HG03460 (cell line): ENCODE data around the gene KIF21B.

Experiments used
- ATAC-seq: cut with Tn5 transposase; IDR thresholded peaks from one replicate; pipeline ENCODE4 v1.9.1; 2021; ENCODE audit not compliant: unreplicated experiment

Gene KIF21B

GRCh38 chr1:201023517-201023902, at the start of gene KIF21B:
Gene KIF21B (minus strand): TSS chr1:201023714. CDS start chr1:201023383, 331 bp downstream.
- ATAC-seq: peak; percentile 46

- no peak for ATAC-seq
These were observed 49.4 kb upstream of the KIF21B start for GRCh38 chr1:201072922-201073321.

- no peak for ATAC-seq
These were observed 48.6 kb upstream of the KIF21B start for GRCh38 chr1:201072149-201072548.

- ATAC-seq: no peak
These were observed 46.1 kb upstream of the KIF21B start for GRCh38 chr1:201069636-201070035.

GRCh38 chr1:201068976-201069375, 45.5 kb upstream of the KIF21B start:
- no peak for ATAC-seq

GRCh38 chr1:201066986-201067385, 43.5 kb upstream of the KIF21B start:
- ATAC-seq: no peak

- no peak for ATAC-seq
These were observed 42.2 kb upstream of the KIF21B start for GRCh38 chr1:201065686-201066085.

- ATAC-seq: no peak
These were observed 41.3 kb upstream of the KIF21B start for GRCh38 chr1:201064806-201065205.

- no peak for ATAC-seq
These were observed 39.6 kb upstream of the KIF21B start for GRCh38 chr1:201063145-201063544.

- no peak for ATAC-seq
These were observed 39.1 kb upstream of the KIF21B start for GRCh38 chr1:201062511-201063091.

GRCh38 chr1:201061886-201062285, 38.4 kb upstream of the KIF21B start:
- ATAC-seq: no peak

GRCh38 chr1:201061049-201061448, 37.5 kb upstream of the KIF21B start:
- ATAC-seq: no peak

GRCh38 chr1:201060586-201060985, 37.1 kb upstream of the KIF21B start:
- no peak for ATAC-seq

- no peak for ATAC-seq
These were observed 36.5 kb upstream of the KIF21B start for GRCh38 chr1:201059871-201060555.

- no peak for ATAC-seq
These were observed 35.9 kb upstream of the KIF21B start for GRCh38 chr1:201059401-201059800.

- no peak for ATAC-seq
These were observed 30.6 kb upstream of the KIF21B start for GRCh38 chr1:201054091-201054543.

GRCh38 chr1:201053155-201053860, 29.8 kb upstream of the KIF21B start:
- ATAC-seq: no peak

- no peak for ATAC-seq
These were observed 27.9 kb upstream of the KIF21B start for GRCh38 chr1:201051399-201051798.

- no peak for ATAC-seq
These were observed 27.2 kb upstream of the KIF21B start for GRCh38 chr1:201050515-201051277.

- ATAC-seq: no peak
These were observed 25.8 kb upstream of the KIF21B start for GRCh38 chr1:201049248-201049831.

GRCh38 chr1:201048521-201048920, 25.0 kb upstream of the KIF21B start:
- no peak for ATAC-seq
